Gastrocnemius medialis (tissue), 4 donors: ENCODE measurements around the gene PRTN3. TPM values are rescaled to one million over a fixed set of nuclear protein-coding genes. Genes with fewer than 3 reads are reported as not detected.

Source experiments
- ATAC-seq, 2 donors: fragments of 150-250 bp; one replicate each; pipeline ENCODE4 v1.9.1; 2016
- DNase-seq, 2 donors: peaks; one replicate each; pipeline ENCODE4 v3.0.0-alpha.2; 2019
- H3K27ac ChIP-seq, 4 donors: fragments of 200-600 bp; sonication (generic); 1 replicate in 1 of 4; 2 replicates in 3 of 4; pipeline ENCODE4 v1.5.1; 2016 to 2018; ENCODE audit warnings: mild to moderate bottlenecking in 2 of 4, moderate library complexity in 1 of 4
- H3K27me3 ChIP-seq, 3 donors: fragments of 200-600 bp; sonication (generic) in 2 of 3; 1 replicate in 1 of 3; 2 replicates in 2 of 3; pipeline versions ENCODE4 v1.5.1 to v1.6.0; 2016 to 2019; ENCODE audit warnings: mild to moderate bottlenecking in 1 of 3, moderate library complexity in 1 of 3
- H3K36me3 ChIP-seq, 2 donors: fragments of 200-600 bp; sonication (generic) in 1 of 2; one replicate each; pipeline ENCODE4 v1.5.1; 2017 to 2018
- H3K4me1 ChIP-seq, 2 donors: fragments of 200-600 bp; sonication (generic) in 1 of 2; one replicate each; pipeline ENCODE4 v1.5.1; 2016 to 2017; ENCODE audit warnings: mild to moderate bottlenecking in 2 of 2
- H3K4me3 ChIP-seq, 4 donors: fragments of 200-600 bp; sonication (generic) in 3 of 4; 1 replicate in 1 of 4; 2 replicates in 3 of 4; pipeline ENCODE4 v1.5.1; 2016 to 2019; ENCODE audit warnings: mild to moderate bottlenecking in 2 of 4
- H3K9me3 ChIP-seq, 3 donors: fragments of 200-600 bp; sonication (generic) in 2 of 3; 1 replicate in 1 of 3; 2 replicates in 2 of 3; pipeline ENCODE4 v1.5.1; 2016 to 2019
- POLR2A ChIP-seq, 2 donors: fragments of 450-650 bp; IDR thresholded peaks; one replicate each; pipeline ENCODE4 v1.6.1; 2017; ENCODE audit warnings: antibody characterized with exemption in 2 of 2, mild to moderate bottlenecking in 2 of 2, moderate library complexity in 2 of 2
- in situ Hi-C, 4 donors: fragments of 200-750 bp; cut with MboI; loops; one replicate each; pipeline versions ENCODE4 v1.15.0 to v1.8.0; 2017; ENCODE audit warnings: low sequenced_read_pairs in 4 of 4
- intact Hi-C: fragments of 100-400 bp; cut with DNase I; formaldehyde crosslinking; loops from one replicate; pipeline ENCODE4 v1.15.1; 2023; ENCODE audit warnings: low total_unique reads
- total RNA-seq, 4 donors: library from RNA; depleted of rRNA; stranded (reverse); fragments of >200 nt; gene quantifications; one replicate each; pipeline versions ENCODE4 v1.1.0 to v1.2.3, GENCODE V29; 2016
- TF ChIP-seq, protein P1 (sequence below), 5 experiments: fragments of 450-650 bp in 3 of 5; fragments of 200-600 bp in 2 of 5; sonication (generic) in 2 of 5; IDR thresholded peaks in 4 of 5; conservative IDR thresholded peaks in 1 of 5; 1 replicate in 4 of 5; 2 replicates in 1 of 5; pipeline ENCODE4 v1.5.1; 2016 to 2019; ENCODE audit warnings: antibody characterized with exemption in 5 of 5, mild to moderate bottlenecking in 3 of 5, moderate library complexity in 3 of 5

The PRTN3 gene
- total RNA-seq, 4 donors from 2014 or later = 0.51 TPM; not detected in 3

DNA sequence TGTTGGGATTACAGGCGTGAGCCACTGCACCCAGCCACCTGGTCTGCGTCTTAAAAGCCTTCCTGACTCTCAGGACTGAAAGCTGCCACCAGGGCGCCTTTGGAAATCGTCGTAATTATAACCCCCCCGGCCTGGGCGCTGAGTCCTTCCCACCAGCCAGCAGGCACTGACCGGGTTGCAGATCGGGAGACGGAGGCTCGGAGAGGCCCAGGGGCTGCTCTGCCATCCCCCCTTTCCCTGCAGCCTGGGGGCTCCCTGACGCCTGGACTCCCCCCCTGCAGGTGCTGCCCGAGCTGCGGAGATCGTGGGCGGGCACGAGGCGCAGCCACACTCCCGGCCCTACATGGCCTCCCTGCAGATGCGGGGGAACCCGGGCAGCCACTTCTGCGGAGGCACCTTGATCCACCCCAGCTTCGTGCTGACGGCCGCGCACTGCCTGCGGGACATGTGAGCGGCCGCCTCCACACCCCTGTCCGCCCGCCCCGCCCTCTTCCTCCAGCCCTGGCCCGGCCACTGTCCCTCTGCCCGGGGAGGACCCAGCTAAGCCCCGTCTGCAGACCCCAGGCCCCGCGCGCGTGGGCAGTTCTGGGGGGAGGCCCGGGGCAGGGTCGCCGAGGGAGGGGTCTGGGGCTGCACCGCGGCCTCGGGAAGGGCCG is 2.5 kb downstream of the PRTN3 start:
- intact Hi-C loops = no loop called here
- Histone ChIP-seq H3K9me3 (no peaks in the 10 kb centered on the region), H3K4me1 (peaks cover 0 to 8% of the 10 kb centered on the region in 2 donors), H3K36me3 (no peaks in the 10 kb centered on the region), H3K27me3 (peaks cover 70 to 76% (median 70%) of the 10 kb centered on the region in 3 donors), H3K4me3 (peak overlapping the region in 1 of 4 donors; percentile 13), H3K27ac (no peak overlapping the region)
- no peak for TF ChIP-seq POLR2A (IDR thresholded peaks at IDR 0.05)
- TF ChIP-seq, protein P1, sequence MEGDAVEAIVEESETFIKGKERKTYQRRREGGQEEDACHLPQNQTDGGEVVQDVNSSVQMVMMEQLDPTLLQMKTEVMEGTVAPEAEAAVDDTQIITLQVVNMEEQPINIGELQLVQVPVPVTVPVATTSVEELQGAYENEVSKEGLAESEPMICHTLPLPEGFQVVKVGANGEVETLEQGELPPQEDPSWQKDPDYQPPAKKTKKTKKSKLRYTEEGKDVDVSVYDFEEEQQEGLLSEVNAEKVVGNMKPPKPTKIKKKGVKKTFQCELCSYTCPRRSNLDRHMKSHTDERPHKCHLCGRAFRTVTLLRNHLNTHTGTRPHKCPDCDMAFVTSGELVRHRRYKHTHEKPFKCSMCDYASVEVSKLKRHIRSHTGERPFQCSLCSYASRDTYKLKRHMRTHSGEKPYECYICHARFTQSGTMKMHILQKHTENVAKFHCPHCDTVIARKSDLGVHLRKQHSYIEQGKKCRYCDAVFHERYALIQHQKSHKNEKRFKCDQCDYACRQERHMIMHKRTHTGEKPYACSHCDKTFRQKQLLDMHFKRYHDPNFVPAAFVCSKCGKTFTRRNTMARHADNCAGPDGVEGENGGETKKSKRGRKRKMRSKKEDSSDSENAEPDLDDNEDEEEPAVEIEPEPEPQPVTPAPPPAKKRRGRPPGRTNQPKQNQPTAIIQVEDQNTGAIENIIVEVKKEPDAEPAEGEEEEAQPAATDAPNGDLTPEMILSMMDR (IDR thresholded peaks at IDR 0.05 in 4 of 5, conservative IDR thresholded peaks at IDR 0.05 in 1 of 5) = no peak
- no peak for DNase-seq
- no peak for ATAC-seq
- in situ Hi-C loops = no loop called here

DNA sequence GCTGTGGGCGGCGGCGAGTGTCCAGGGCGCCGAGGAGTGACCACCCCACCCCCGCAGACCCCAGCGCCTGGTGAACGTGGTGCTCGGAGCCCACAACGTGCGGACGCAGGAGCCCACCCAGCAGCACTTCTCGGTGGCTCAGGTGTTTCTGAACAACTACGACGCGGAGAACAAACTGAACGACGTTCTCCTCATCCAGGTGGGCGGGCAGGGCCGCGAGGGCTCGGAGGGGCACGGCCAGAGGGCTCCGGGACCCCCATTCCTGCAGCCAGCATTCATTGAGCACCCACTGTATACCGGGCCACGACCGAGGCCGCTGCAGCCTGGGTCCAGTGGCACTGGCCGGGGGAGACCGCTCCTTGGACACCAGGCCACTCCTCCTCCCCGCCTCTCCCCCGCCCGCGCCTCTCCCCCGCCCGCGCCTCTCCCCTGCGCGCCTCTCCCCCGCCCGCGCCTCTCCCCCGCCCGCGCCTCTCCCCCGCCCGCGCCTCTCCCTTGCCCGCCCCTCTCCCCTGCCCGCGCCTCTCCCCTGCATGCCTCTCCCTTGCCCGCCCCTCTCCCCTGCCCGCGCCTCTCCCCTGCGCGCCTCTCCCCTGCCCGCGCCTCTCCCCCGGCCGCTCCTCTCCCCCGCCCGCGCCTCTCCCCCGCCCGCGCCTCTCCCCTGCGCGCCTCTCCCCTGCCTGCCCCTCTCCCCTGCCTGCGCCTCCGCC is 3.2 kb downstream of the PRTN3 start:
- intact Hi-C loops (no loop called here), in situ Hi-C loops (no loop called here)
- Histone ChIP-seq H3K4me3 (peak overlapping the region in 1 of 4 donors; percentile 13), H3K4me1 (peaks cover 0 to 8% of the 10 kb centered on the region in 2 donors), H3K27ac (no peak overlapping the region), H3K36me3 (no peaks in the 10 kb centered on the region), H3K27me3 (peaks cover 67 to 76% (median 75%) of the 10 kb centered on the region in 3 donors), H3K9me3 (no peaks in the 10 kb centered on the region)
- ATAC-seq (no peak), DNase-seq (no peak)
- no peak for TF ChIP-seq POLR2A (IDR thresholded peaks at IDR 0.05)
- TF ChIP-seq, protein P1 (IDR thresholded peaks at IDR 0.05 in 4 of 5, conservative IDR thresholded peaks at IDR 0.05 in 1 of 5) = no peak

DNA sequence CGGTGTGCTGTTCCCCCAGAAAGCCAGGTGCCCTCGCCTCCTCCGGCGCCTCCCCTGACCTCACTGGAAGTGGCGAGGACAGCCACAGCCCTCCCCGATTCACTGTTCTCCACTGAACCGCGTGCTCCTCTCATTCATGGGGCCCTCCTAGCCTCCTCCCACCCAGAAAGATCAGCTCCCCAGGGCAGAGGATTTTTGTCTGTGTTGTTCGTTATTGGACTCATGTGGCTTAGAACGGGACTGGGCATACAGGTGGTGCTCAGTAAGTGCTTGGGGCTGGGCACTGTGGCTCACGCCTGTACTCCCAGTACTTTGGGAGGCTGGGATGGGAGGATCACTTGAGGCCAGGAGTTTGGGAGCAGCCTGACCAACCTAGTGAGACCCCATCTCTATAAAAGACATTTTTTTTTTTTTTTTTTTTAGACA is 3.8 kb downstream of the PRTN3 start:
- Histone ChIP-seq H3K27ac (no peak overlapping the region), H3K4me3 (no peak overlapping the region), H3K4me1 (peaks cover 0 to 8% of the 10 kb centered on the region in 2 donors), H3K36me3 (no peaks in the 10 kb centered on the region), H3K27me3 (peaks cover 66 to 78% (median 71%) of the 10 kb centered on the region in 3 donors), H3K9me3 (no peaks in the 10 kb centered on the region)
- intact Hi-C loops = no loop called here
- in situ Hi-C loops = no loop called here
- no peak for TF ChIP-seq POLR2A (IDR thresholded peaks at IDR 0.05)
- TF ChIP-seq, protein P1 (IDR thresholded peaks at IDR 0.05 in 4 of 5, conservative IDR thresholded peaks at IDR 0.05 in 1 of 5) = no peak
- no peak for ATAC-seq
- DNase-seq = no peak

DNA sequence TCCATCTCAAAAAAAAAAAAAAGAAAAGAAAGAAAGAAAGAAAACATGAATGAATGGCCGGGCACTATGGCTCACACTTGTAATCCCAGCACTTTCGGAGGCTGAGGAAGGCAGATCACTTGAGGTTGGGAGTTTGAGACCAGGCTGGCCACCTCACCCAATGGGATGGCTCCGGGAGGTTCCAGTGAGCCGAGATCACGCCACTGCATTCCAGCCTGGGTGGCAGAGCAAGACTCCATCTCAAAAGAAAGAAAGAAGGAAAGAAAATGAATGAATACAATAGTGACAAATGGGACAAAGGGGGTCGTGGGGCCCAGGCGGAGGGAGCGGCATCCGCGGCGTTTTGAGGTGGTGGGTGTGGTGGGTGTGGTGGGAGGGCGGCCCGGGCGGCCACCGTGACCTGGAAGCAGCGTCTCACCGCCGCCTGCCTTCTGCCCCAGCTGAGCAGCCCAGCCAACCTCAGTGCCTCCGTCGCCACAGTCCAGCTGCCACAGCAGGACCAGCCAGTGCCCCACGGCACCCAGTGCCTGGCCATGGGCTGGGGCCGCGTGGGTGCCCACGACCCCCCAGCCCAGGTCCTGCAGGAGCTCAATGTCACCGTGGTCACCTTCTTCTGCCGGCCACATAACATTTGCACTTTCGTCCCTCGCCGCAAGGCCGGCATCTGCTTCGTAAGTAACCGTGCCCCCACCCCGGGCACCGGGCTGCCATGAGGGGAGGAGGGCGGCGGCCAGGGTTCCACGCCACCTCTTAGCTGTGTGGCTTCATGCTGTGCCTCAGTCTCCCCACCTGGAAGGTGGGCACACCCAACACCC is 5.1 kb downstream of the PRTN3 start:
- Histone ChIP-seq H3K27ac (no peak overlapping the region), H3K4me3 (no peak overlapping the region), H3K9me3 (no peaks in the 10 kb centered on the region), H3K27me3 (peaks cover 62 to 68% (median 64%) of the 10 kb centered on the region in 3 donors), H3K36me3 (no peaks in the 10 kb centered on the region), H3K4me1 (peaks cover 0 to 12% of the 10 kb centered on the region in 2 donors)
- intact Hi-C loops (no loop called here), in situ Hi-C loops (no loop called here)
- no peak for ATAC-seq
- DNase-seq = no peak
- TF ChIP-seq, protein P1 (IDR thresholded peaks at IDR 0.05 in 4 of 5, conservative IDR thresholded peaks at IDR 0.05 in 1 of 5) = no peak
- no peak for TF ChIP-seq POLR2A (IDR thresholded peaks at IDR 0.05)
